PC-3 (cell line): ENCODE data around the gene MYO1C. TPM values are rescaled to one million over a fixed set of nuclear protein-coding genes. Genes with fewer than 3 reads are reported as not detected.
A peak's percentile ranks its signal among the peaks of the same experiment; 100 is the strongest.

ENCODE experiments used
- ATAC-seq: fragments of 200-7000 bp; cut with Tn5 transposase; 2 replicates; pipeline ENCODE4 v1.9.1; 2020; ENCODE audit warnings: mild to moderate bottlenecking, moderate library complexity
- BruUV-seq: library from RNA; stranded (reverse); fragments of 400-500 nt; replicated peaks from 2 replicates; lab custom pipeline; 2021; lab: Mats Ljungman, UMichigan
- CTCF ChIA-PET: fragments of 300-600 bp; sonication (Branson Sonifier 250); formaldehyde crosslinking; loops from one replicate; lab custom pipeline; 2022; ENCODE audit warnings: antibody characterized with exemption; lab: Charles Lee
- POLR2A ChIA-PET: fragments of 300-600 bp; sonication (Branson Sonifier 250); formaldehyde crosslinking; loops from one replicate; lab custom pipeline; 2022; ENCODE audit warnings: antibody characterized with exemption; ENCODE audit not compliant: unreplicated experiment; lab: Charles Lee
- DNase-seq: peaks from one replicate; pipeline ENCODE4 v3.0.0-alpha.2; 2015
- H2AFZ ChIP-seq: fragments of 300-600 bp; sonication (generic); 2 replicates; pipeline ENCODE4 v1.6.0; 2016; ENCODE audit warnings: antibody characterized with exemption, low read length
- H3F3A ChIP-seq: fragments of 300-600 bp; sonication (generic); one replicate; pipeline ENCODE4 v1.6.0; 2017; ENCODE audit warnings: antibody characterized with exemption, low read length, control low read depth, mild to moderate bottlenecking; ENCODE audit not compliant: unreplicated experiment
- H3K27ac ChIP-seq: fragments of 300-600 bp; sonication (generic); 2 replicates; pipeline ENCODE4 v1.5.1; 2016; ENCODE audit warnings: mild to moderate bottlenecking, low read length
- H3K27me3 ChIP-seq: fragments of 300-600 bp; sonication (generic); 2 replicates; pipeline ENCODE4 v1.6.1; 2016; ENCODE audit warnings: low read length, mixed read lengths
- H3K36me3 ChIP-seq: fragments of 300-600 bp; sonication (generic); 2 replicates; pipeline ENCODE4 v1.6.1; 2016; ENCODE audit warnings: low read depth, mixed run types, low read length, mixed read lengths
- H3K4me1 ChIP-seq: fragments of 300-600 bp; sonication (generic); 2 replicates; pipeline ENCODE4 v1.5.1; 2016; ENCODE audit warnings: low read length; ENCODE audit not compliant: insufficient read depth
- H3K4me2 ChIP-seq: fragments of 300-600 bp; sonication (generic); 2 replicates; pipeline ENCODE4 v1.6.0; 2016; ENCODE audit warnings: low read length
- H3K4me3 ChIP-seq: fragments of 300-600 bp; sonication (generic); 2 replicates; pipeline ENCODE4 v1.5.1; 2016; ENCODE audit warnings: mild to moderate bottlenecking, low read length, mixed read lengths
- H3K79me2 ChIP-seq: fragments of 300-600 bp; sonication (generic); 2 replicates; pipeline ENCODE4 v1.6.1; 2017; ENCODE audit warnings: low read length, mixed read lengths
- H3K9ac ChIP-seq: fragments of 300-600 bp; sonication (generic); 2 replicates; pipeline ENCODE4 v1.6.0; 2016; ENCODE audit warnings: mild to moderate bottlenecking, low read length
- H3K9me2 ChIP-seq: fragments of 300-600 bp; sonication (generic); replicated peaks from 2 replicates; pipeline ENCODE4 v1.6.1; 2016; ENCODE audit warnings: mixed run types, low read length, mixed read lengths
- H3K9me3 ChIP-seq: fragments of 300-600 bp; sonication (generic); 2 replicates; pipeline ENCODE4 v1.6.1; 2016; ENCODE audit warnings: low read length, mixed read lengths
- H4K20me1 ChIP-seq: fragments of 300-600 bp; sonication (generic); 2 replicates; pipeline ENCODE4 v1.6.1; 2016; ENCODE audit warnings: low read length, mixed read lengths
- CTCF ChIP-seq: fragments of 300-600 bp; sonication (generic); conservative IDR thresholded peaks from 2 replicates; pipeline ENCODE4 v1.5.1; 2017; ENCODE audit warnings: antibody characterized with exemption, low read depth, mild to moderate bottlenecking, low read length
- EZH2 ChIP-seq: fragments of 300-600 bp; sonication (generic); IDR thresholded peaks from one replicate; pipeline ENCODE4 v1.6.1; 2017; ENCODE audit warnings: antibody characterized with exemption, mild to moderate bottlenecking, low read length; ENCODE audit not compliant: unreplicated experiment
- EZH2phosphoT487 ChIP-seq: fragments of 300-600 bp; sonication (generic); IDR thresholded peaks from 2 replicates; pipeline ENCODE4 v1.6.1; 2018; ENCODE audit warnings: mild to moderate bottlenecking, antibody characterized with exemption, low read length, borderline replicate concordance
- intact Hi-C: fragments of 100-400 bp; cut with micrococcal nuclease; formaldehyde crosslinking; loops from 2 replicates; pipeline ENCODE4 v1.9.0; 2023
- total RNA-seq: library from RNA; depleted of rRNA; stranded (reverse); fragments of >200 nt; gene quantifications from 2 replicates; pipeline ENCODE4 v1.2.3, GENCODE V29; 2014

MYO1C gene
- total RNA-seq, 1 experiment from 2014 or later = 76.4 TPM

- TF ChIP-seq EZH2 (no peak), CTCF (no peak), EZH2phosphoT487 (no peak)
- Histone ChIP-seq H3K4me1 (peaks cover 17% of the 10 kb centered on the region), H3K4me2 (peak overlapping the region; percentile 63), H2AFZ (peak overlapping the region; percentile 54; the same call in 1 of the 2 replicates), H3K4me3 (no peak overlapping the region; the same call in 1 of the 2 replicates), H3K27me3 (no peaks in the 10 kb centered on the region), H3K79me2 (peaks cover 38% of the 10 kb centered on the region), H3K9me3 (no peaks in the 10 kb centered on the region), H3K27ac (peak overlapping the region; percentile 71), H3K9me2 (no peaks in the 10 kb centered on the region), H3F3A (peaks cover 3% of the 10 kb centered on the region), H3K9ac (peak overlapping the region; percentile 3; the same call in 1 of the 2 replicates), H4K20me1 (no peaks in the 10 kb centered on the region), H3K36me3 (peaks cover 14% of the 10 kb centered on the region)
- no peak for DNase-seq
- BruUV-seq = no TSS peak
- intact Hi-C loops = loop anchor here (10.0 kb wide), 1 partner anchor 59 kb away; no protein-coding TSS in a partner anchor
- ChIA-PET POLR2A (no interaction called here), CTCF (interaction anchor here (0.7 kb wide), 1 partner anchor 58 kb away, joined by 3 read pairs; no protein-coding TSS in a partner anchor)
- peak; percentile 33 for ATAC-seq
Observed at GRCh38 chr17:1423456-1424135, 68.9 kb downstream of the MYO1C start.

DNA sequence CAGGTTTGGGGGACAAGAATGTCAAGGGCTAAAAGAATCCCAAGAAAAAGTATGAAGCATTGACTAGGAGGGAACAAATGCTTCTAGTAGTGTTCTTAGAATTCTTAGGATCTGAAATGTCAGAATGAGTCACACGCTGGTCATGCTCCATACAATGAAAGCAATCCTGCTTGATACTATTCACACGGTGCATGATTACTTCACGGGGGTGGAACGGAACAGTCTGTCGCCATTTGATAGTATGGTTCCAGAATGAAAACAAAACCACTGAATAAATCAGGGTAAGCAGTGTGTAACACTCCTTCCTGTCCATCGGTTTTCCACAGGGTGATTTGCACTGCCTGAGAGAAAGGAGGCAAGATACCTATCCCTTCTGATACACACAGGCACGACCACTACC lies 69.6 kb downstream of the MYO1C start:
- Histone ChIP-seq H3K4me2 (peak overlapping the region; percentile 63), H3K4me3 (no peak overlapping the region; the same call in 1 of the 2 replicates), H3K36me3 (peaks cover 14% of the 10 kb centered on the region), H3K27me3 (no peaks in the 10 kb centered on the region), H3K9me3 (no peaks in the 10 kb centered on the region), H4K20me1 (no peaks in the 10 kb centered on the region), H3F3A (peaks cover 3% of the 10 kb centered on the region), H2AFZ (peak overlapping the region; percentile 54), H3K9me2 (no peaks in the 10 kb centered on the region), H3K79me2 (peaks cover 38% of the 10 kb centered on the region), H3K9ac (peak overlapping the region; percentile 3; the same call in 1 of the 2 replicates), H3K4me1 (peaks cover 17% of the 10 kb centered on the region), H3K27ac (peak overlapping the region; percentile 71)
- DNase-seq (peak; percentile 89), ATAC-seq (peak; percentile 98)
- POLR2A ChIA-PET = no interaction called here
- CTCF ChIA-PET = interaction anchor here (0.7 kb wide), 1 partner anchor 58 kb away, joined by 3 read pairs; no protein-coding TSS in a partner anchor
- no TSS peak for BruUV-seq
- TF ChIP-seq EZH2phosphoT487 (no peak), EZH2 (no peak), CTCF (no peak)
- intact Hi-C loops = loop anchor here (10.0 kb wide), 1 partner anchor 58 kb away; no protein-coding TSS in a partner anchor

DNA sequence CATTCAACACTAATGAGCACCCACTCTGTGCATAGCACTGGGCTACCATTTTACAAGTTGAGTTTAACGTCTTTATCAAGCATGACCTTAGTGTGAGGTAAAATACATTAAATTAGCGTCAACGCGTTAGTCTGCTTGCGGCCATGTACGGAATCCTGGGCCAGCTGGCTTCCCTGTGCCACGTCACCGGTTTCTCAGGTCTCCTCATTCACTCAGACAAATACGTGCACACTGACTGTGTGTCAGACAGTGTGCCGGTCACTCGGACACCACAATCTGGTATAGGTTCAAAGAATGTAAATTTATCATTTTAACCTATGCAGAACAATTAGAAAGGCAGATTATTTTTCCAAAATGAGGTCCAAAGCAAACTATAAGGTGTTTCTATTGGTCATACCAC lies 71.0 kb downstream of the MYO1C start:
- peaks cover 38% of the 10 kb centered on the region for H3K79me2 ChIP-seq
- BruUV-seq = no TSS peak
- TF ChIP-seq CTCF (no peak), EZH2phosphoT487 (no peak), EZH2 (no peak)
- H3K4me2 ChIP-seq = no peak overlapping the region
- intact Hi-C loops = loop anchor here (10.0 kb wide), 1 partner anchor 57 kb away; no protein-coding TSS in a partner anchor
- no peaks in the 10 kb centered on the region for H3K9me2 ChIP-seq
- no peaks in the 10 kb centered on the region for H3K27me3 ChIP-seq
- ChIA-PET POLR2A (no interaction called here), CTCF (no interaction called here)
- H2AFZ ChIP-seq = no peak overlapping the region
- no peak for ATAC-seq
- DNase-seq = no peak
- H4K20me1 ChIP-seq = no peaks in the 10 kb centered on the region
- peaks cover 3% of the 10 kb centered on the region for H3F3A ChIP-seq
- H3K27ac ChIP-seq = no peak overlapping the region
- H3K9ac ChIP-seq = no peak overlapping the region
- peaks cover 14% of the 10 kb centered on the region for H3K36me3 ChIP-seq
- H3K4me1 ChIP-seq = peaks cover 17% of the 10 kb centered on the region
- no peaks in the 10 kb centered on the region for H3K9me3 ChIP-seq
- H3K4me3 ChIP-seq = no peak overlapping the region
